ENCODE measurements around the gene HOXC10.

DNA sequence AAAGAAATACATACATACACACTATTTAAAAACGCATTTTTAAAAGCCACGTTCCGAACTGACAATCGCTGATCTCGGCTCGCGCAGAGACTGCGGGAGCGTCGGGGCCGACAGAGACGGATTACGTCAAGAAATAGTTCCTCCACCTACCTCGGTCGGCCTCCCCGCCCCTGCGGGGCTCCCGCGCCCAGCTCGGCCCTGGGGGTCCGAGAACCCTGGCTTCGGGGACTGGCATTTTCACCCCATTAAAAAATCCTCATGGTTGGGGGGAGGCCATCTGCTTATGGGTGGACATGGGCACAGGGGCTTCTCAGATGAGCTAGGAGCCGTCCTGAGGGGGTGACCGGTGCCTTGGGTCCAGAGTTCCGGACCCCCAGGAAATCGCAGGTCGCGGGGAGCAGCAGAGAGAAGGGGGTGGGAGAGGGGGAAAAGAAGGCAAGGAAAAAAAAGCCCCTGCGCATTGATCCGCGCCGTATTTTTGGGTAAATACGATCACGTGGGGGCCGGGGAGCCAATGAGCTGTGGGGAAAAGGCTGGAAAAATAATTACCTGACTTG, 14.7 kb downstream of the HOXC10 start:
- TF ChIP-seq, protein P1, sequence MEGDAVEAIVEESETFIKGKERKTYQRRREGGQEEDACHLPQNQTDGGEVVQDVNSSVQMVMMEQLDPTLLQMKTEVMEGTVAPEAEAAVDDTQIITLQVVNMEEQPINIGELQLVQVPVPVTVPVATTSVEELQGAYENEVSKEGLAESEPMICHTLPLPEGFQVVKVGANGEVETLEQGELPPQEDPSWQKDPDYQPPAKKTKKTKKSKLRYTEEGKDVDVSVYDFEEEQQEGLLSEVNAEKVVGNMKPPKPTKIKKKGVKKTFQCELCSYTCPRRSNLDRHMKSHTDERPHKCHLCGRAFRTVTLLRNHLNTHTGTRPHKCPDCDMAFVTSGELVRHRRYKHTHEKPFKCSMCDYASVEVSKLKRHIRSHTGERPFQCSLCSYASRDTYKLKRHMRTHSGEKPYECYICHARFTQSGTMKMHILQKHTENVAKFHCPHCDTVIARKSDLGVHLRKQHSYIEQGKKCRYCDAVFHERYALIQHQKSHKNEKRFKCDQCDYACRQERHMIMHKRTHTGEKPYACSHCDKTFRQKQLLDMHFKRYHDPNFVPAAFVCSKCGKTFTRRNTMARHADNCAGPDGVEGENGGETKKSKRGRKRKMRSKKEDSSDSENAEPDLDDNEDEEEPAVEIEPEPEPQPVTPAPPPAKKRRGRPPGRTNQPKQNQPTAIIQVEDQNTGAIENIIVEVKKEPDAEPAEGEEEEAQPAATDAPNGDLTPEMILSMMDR (IDR thresholded peaks at IDR 0.05), result no peak
- TF ChIP-seq POLR2A (IDR thresholded peaks at IDR 0.05), result no peak
